AG08396 (cell line): ENCODE measurements around the gene CRYGA.

ENCODE experiments used
- DNase-seq: peaks from one replicate; pipeline ENCODE4 v3.0.0; 2012; ENCODE audit warnings: low spot score, mixed read lengths

CRYGA gene

GRCh38 chr2:208163489-208163888 lies at the start of gene CRYGA:
TSS of gene CRYGA (minus strand) at chr2:208163589. CDS start at chr2:208163556, 33 bp downstream.
- DNase-seq: no peak

GRCh38 chr2:208210688-208211451 lies 47.5 kb upstream of the CRYGA start:
- DNase-seq: no peak

DNA sequence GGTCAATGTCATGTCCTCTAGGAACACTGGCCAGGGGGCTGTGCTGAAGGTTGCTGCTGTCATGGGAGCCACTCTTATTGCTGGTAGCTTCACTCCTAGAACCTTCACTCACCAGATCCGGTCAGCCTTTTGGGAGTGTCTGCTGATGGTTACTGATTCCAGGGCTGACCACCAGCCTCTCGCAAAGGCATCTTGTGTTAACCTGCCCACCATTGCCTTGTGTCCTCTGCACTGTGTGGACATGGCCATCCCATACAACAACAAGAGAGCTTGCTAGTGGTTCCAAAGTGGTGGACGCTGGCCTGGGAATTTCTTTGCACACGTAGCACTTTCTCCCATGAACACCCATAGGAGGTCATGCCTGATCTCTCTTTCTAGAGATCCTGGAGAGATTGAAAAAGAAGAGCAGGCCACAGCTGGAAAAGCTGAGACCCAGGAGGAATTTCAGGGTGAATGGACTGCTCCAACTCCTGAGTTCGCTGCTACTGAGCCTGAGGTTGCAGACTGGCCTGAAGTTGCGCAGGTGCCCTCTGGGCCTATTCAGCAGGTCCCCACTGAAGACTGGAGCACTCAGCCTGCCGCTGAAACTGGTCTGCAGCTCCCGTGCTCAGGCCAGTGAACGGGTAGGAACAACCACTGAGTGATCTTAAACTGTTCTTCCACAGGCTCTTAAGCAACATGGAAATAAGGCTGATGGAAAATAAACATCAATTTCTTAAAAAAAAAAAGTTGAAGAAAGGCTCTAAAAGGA lies 45.1 kb upstream of the CRYGA start:
- no peak for DNase-seq

DNA sequence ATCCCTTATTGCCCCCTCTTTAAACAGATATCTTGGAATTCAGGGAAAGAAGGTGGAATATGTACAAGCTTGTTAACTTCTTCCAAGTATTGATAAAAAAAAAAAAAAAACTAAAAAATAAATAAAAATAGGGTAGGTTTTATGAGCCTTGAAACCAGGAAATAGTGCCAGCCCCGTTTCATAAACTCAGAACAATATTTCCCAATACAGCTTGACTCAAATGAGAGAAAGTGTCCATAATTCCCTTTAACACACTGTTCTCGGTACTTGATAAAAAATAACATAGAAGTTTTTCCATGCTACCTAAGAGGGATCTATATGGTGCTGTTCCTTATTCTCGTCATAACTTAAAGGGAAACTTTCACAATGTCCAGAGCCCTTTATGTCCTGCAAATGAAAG lies 44.4 kb upstream of the CRYGA start:
- no peak for DNase-seq

DNA sequence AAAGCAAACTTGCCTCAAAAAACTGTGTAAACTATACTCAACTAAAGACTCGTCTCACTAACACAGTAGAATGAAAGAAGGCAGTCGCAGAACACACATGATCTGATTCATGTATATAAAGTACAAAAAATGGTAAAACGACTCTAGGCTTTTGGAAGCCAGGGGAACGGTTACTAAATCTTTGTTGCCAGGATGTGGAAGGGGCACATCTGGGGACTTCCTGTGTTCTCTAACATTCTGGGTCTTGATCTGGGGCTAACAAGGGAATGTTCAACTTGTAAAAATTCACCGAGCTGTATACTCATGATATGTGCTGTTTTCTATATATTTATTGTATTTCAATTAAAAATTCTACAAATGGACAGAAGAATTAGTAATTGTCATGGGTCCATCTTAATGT lies 40.8 kb upstream of the CRYGA start:
- DNase-seq: no peak

DNA sequence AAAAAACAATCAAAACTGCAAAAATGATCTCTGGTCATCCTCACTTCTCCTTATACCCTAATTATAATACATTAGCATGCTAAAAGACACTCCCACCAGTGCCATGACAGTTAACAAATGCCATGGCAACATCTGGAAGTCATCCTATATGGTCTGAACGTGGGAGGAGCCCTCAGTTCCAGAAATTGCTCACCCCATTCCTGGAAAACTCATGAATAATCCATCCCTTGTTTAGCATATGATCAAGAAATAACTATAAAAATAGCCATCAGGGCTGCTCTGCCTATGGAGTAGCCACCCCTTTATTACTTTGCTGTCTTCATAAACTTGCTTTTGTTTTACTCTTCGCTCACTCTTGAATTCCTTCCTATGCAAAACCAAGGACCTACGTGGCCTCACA lies 32.1 kb upstream of the CRYGA start:
- no peak for DNase-seq

- DNase-seq: no peak
These were observed 29.3 kb upstream of the CRYGA start for GRCh38 chr2:208192611-208193236.

GRCh38 chr2:208189810-208190503 lies 26.6 kb upstream of the CRYGA start, which contains the start of gene C2orf80:
TSS of gene C2orf80 (minus strand) at chr2:208190030. CDS start at chr2:208186986, 3,044 bp downstream.
- no peak for DNase-seq

DNA sequence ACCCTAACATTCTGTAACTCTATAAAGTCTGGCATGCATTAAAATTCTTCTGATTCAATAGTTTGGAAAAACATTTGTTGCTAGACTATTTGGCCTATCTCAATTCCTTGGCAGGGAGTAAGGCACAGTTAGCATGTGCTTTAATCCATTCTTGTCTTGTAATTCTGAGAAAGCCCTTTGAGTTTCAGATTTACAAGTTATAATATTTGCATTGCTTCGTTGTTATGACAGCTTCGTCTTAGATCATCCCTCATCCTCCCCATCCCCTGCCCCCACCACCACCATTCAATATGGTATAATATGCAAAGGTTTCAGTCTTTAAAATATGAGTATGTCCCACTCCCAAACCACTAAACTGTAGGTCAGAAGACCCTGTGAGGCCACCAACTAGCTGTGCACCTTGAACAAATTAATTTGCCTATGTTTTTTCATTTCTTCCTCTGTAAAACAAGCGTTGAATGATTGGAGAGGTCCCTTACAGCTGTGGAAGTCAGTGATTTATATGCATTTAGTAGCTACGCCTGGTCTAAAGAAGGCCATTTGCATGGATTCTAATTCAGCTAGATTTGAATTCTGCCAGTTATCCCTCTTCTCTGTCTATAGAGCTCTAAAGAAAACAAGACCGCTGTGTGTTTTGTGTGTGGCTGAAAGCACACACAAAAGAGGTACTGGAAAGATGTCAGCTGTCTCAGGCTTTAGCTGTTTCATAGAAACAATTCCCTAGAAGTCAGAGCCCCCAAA lies 25.9 kb upstream of the CRYGA start:
- no peak for DNase-seq

DNA sequence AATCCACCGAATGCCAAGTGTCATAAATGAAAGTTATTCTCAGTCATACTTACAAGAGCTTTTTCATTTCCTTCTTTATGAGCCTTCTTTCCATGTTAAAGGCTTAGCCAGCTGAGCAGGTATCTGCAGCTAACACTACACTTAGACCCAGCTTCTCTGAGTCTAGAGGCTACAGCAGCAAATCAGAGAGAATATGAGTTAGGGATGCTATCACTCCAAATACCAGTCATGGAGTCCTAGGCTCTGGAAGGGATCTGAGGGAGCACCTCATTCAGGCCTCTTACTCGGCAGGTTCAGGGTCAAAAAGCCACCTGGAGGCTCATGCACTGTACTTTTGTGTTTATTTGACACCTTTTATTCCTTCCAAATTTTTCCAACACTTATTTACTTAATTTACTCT lies 23.5 kb upstream of the CRYGA start:
- DNase-seq: no peak

DNA sequence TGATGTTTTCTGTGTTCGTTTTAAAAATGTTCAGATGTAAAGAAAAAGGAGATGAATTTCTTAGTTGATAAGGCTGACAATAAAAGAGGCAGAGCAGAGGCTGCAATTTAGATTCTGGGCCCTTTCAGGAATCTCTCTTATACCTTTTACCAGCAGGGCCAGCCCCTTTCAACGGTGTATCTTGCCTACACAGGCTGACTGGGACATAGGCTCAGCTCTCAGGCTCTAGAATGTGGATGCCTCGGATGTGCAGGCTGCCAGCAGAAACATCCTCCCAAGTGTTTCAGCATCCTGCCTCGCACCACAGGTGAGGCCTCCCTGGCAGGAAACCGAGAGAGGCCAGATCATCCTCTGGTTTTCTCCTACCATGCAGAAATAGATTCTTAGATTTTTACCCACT lies 23.1 kb upstream of the CRYGA start:
- DNase-seq: no peak

DNA sequence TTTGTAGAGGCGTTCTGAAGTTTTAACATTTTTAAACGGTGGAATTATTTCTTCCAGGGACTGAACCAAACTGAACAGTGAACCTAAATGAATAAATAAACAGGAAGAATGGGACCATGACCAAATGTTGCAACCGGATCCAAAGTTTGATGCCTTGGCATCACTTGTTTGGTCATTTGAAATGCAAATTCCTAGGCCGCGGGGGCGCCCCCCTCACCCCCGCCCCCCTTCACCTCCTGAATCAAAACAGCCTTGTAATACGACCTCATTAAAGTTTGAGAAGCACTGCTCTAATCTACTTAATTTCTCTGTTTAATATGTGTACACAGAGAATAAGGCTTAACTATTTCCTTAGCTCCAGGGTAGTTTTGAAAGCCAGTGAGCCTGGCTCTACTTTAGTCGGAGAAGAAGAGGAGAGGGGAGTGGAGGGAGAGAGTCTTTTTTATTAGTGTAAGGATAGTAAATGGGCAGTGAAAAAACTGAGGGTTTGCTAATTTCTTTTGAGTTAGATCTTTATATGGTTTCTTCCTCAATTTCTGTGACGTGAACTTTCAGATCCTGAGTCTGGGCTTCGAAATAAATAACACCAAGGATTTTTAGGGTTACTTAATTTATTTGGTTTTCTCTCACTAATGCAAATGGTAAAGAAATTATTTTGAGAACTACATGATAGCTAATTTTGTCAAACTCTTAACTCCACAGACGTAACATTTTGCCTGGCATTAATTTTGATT lies 20.8 kb upstream of the CRYGA start:
- no peak for DNase-seq

GRCh38 chr2:208183526-208183925 lies 20.1 kb upstream of the CRYGA start:
- no peak for DNase-seq

- no peak for DNase-seq
These were observed 19.4 kb upstream of the CRYGA start for GRCh38 chr2:208182835-208183234.

DNA sequence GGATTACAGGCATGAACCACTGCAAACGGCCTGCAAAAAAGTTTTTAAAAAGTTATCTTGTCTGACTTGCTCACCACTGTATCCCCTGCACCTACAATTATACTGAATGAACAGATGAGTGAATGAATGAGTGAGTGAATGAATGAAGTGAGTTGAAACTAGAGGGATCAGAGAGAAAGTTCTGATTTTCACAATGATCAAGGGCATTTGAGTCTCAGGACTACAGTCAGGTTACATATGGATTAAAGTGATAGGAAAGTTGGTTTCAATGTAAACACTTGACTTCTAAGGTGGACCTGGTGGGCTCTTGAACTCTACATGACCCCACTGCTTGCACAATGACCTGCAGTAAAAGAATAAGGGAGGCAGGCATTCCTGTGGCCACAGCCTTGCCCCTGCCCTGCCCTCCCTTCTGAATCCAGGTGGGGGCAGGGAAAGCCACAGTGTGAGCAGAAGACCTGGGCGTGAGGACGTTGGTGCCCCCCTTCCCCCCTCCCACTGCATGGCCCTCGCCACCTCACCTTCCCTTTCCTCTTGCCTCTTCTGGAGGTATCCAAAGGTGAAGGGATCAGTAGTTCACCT lies 15.7 kb upstream of the CRYGA start:
- DNase-seq: no peak

DNA sequence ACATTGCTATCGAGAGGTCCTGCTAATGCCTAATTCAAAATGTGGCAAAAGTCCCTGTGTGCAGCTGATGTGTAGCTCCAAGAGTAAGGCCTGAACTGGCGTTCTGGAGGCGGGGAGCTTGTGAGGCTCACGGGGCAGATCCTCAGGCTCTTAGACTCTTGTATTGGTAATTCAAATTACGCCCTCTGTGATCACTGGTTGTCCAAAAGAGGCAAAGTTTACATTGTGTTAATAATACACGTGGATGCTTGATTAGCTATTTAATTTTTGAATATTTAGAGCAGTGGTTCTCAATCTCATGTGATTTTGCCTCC lies 12.4 kb upstream of the CRYGA start:
- DNase-seq: no peak

DNA sequence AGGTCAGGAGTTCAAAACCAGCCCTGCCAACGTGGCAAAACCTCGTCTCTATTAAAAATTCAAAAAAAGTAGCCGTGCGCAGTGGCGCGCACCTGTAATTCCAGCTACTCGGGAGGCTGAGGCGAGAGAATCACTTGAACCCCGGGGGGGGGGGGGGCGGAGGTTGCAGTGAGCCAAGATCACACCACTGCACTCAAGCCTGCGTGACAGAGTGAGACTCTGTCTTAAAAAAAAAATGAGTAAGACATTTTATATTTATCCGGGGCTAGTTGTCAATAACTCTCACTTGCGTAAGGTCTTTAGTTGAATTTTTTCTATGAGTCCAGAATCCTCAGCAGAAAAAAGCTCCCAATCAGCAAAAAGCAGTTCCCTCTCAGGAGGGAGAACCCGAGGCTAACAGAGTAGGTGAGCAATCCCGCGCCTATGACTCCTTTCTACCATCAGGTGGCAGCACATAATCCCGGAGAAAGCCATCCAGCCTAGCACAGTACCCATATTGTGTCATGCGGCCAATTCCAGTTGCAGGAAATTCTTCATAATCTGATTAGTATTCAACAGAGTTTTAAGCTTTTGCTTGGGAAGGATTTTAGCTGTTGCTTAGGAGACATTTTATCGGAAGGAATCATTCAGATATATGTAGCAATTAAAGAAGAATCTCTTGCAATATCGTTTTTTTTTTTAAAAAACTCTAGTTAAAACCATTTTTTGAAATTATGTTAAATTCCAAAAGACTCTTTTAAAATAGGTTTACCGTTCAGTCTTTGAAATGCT lies 11.9 kb upstream of the CRYGA start:
- peak; percentile 81 for DNase-seq

DNA sequence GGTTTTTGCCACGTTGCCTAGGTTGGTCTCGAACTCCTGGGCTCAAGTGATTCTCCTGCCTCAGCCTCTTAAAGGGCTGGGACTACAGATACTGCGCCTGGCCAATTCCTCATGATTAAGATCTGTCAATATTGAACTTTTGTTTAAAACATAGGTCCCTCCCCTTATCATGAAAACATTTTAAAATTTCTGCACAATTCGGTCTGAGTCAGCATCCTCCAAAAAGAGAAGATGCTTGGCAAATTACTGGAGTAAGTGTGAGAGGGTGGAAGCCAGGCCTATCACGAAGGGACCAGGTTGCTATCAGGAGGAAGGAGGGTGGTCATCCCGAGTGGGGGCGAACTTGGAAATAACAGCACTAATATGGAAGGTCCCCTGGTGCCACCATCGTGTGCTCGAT lies 10.8 kb upstream of the CRYGA start:
- no peak for DNase-seq

- no peak for DNase-seq
These were observed 8.7 kb upstream of the CRYGA start for GRCh38 chr2:208172125-208172524.
